Measurements from ENCODE around the gene BMP8B.
A peak's percentile ranks its signal among the peaks of the same experiment; 100 is the strongest.
"Not testable (repeated sequence)": the region's sequence is repeated elsewhere in the genome, so short reads cannot be mapped to it uniquely, and the experiment has no call there.

GRCh38 chr1:39817091-39817932 is 28.6 kb upstream of the BMP8B start:
- TF ChIP-seq CTCF (IDR thresholded peaks at IDR 0.05 in 8 of 11, conservative IDR thresholded peaks at IDR 0.05 in 3 of 11), result peak in 4 of 11 experiments; percentile 4 to 47 (median 12)
- TF ChIP-seq POLR2A (IDR thresholded peaks at IDR 0.05), result not testable (repeated sequence)

Data from spleen (tissue), 7 donors.